GM10248 (cell line): ENCODE measurements around the gene COLQ.

Experiments used
- CTCF ChIA-PET: fragments of 300-600 bp; sonication (Branson Sonifier 250); formaldehyde crosslinking; extraction: SDS; loops from one replicate; lab custom pipeline; 2021; ENCODE audit warnings: antibody characterized with exemption; lab: Yijun Ruan, JAX
- POLR2A ChIA-PET: fragments of 350-650 bp; sonication (Branson Sonifier 250); formaldehyde crosslinking; extraction: SDS; loops from one replicate; lab custom pipeline; 2020; ENCODE audit warnings: antibody characterized with exemption; lab: Yijun Ruan, JAX
- DNase-seq: peaks from one replicate; pipeline ENCODE4 v3.0.0; 2012; ENCODE audit errors: extremely low spot score
- CTCF ChIP-seq: IDR thresholded peaks from 2 replicates; pipeline ENCODE4 v1.5.1; 2012; ENCODE audit warnings: mild to moderate bottlenecking, low read depth; ENCODE audit errors: extremely low read depth, missing control alignments, control extremely low read depth

COLQ gene

GRCh38 chr3:15477951-15478639 lies 43.4 kb downstream of the COLQ start:
- ChIA-PET POLR2A (no interaction called here), CTCF (interaction anchor here (1.7 kb wide), 1 partner anchor 9 kb away, joined by 4 read pairs; no protein-coding TSS in a partner anchor)
- TF ChIP-seq CTCF = no peak
- DNase-seq = no peak

GRCh38 chr3:15476378-15476777 lies 45.1 kb downstream of the COLQ start:
- no peak for TF ChIP-seq CTCF
- ChIA-PET CTCF (no interaction called here), POLR2A (no interaction called here)
- DNase-seq = no peak

GRCh38 chr3:15475161-15475560 lies 46.3 kb downstream of the COLQ start:
- CTCF ChIA-PET = no interaction called here
- no peak for TF ChIP-seq CTCF
- DNase-seq = no peak
- POLR2A ChIA-PET = no interaction called here

- TF ChIP-seq CTCF = no peak
- DNase-seq = no peak
- CTCF ChIA-PET = interaction anchor here (0.9 to 2.1 kb wide), 2 partner anchors 11 to 24 kb away, joined by 3 to 5 read pairs; no protein-coding TSS in a partner anchor
- POLR2A ChIA-PET = interaction anchor here (0.6 kb wide), 2 partner anchors 130 to 592 kb away, joined by 3 to 4 read pairs; partner anchors contain the start of gene BTD
Measured at GRCh38 chr3:15471861-15472260, 49.6 kb downstream of the COLQ start.

- ChIA-PET CTCF (interaction anchor here (1.1 to 2.1 kb wide), 2 partner anchors 10 to 38 kb away, joined by 3 to 5 read pairs; no protein-coding TSS in a partner anchor), POLR2A (no interaction called here)
- TF ChIP-seq CTCF = no peak
- no peak for DNase-seq
Measured at GRCh38 chr3:15470849-15471248, 50.7 kb downstream of the COLQ start.

GRCh38 chr3:15470261-15470660 lies 51.2 kb downstream of the COLQ start:
- POLR2A ChIA-PET = no interaction called here
- TF ChIP-seq CTCF = no peak
- CTCF ChIA-PET = interaction anchor here (1.1 to 2.0 kb wide), 2 partner anchors 10 to 202 kb away, joined by 3 to 5 read pairs; no protein-coding TSS in a partner anchor
- DNase-seq = no peak
